DOHH2 (cell line): ENCODE results near the gene AQP6.

Experiments
- CTCF ChIP-seq: fragments of 200-600 bp; sonication (generic); IDR thresholded peaks from one replicate; pipeline ENCODE4 v1.5.1; 2014; ENCODE audit warnings: antibody characterized with exemption, mild to moderate bottlenecking, low read depth, low read length; ENCODE audit not compliant: poor library complexity, severe bottlenecking
- EZH2phosphoT487 ChIP-seq: fragments of 200-600 bp; sonication (generic); IDR thresholded peaks from 2 replicates; pipeline ENCODE4 v1.6.1; 2017; ENCODE audit warnings: borderline replicate concordance, mild to moderate bottlenecking, antibody characterized with exemption, low read length, moderate library complexity, mixed read lengths

- TF ChIP-seq CTCF (no peak), EZH2phosphoT487 (no peak)
Measured at GRCh38 chr12:49946497-49946896, 26.2 kb upstream of the AQP6 start.
